Measurements from ENCODE around the gene ITPR2.

The ITPR2 gene

GRCh38 chr12:26724309-26724702 lies 108.7 kb downstream of the ITPR2 start:
- no peak overlapping the region for H3K4me3 ChIP-seq (ENCODE audit: low read depth, low read length)
- no peak for DNase-seq (ENCODE audit: low read depth)
- TF ChIP-seq, protein P1, sequence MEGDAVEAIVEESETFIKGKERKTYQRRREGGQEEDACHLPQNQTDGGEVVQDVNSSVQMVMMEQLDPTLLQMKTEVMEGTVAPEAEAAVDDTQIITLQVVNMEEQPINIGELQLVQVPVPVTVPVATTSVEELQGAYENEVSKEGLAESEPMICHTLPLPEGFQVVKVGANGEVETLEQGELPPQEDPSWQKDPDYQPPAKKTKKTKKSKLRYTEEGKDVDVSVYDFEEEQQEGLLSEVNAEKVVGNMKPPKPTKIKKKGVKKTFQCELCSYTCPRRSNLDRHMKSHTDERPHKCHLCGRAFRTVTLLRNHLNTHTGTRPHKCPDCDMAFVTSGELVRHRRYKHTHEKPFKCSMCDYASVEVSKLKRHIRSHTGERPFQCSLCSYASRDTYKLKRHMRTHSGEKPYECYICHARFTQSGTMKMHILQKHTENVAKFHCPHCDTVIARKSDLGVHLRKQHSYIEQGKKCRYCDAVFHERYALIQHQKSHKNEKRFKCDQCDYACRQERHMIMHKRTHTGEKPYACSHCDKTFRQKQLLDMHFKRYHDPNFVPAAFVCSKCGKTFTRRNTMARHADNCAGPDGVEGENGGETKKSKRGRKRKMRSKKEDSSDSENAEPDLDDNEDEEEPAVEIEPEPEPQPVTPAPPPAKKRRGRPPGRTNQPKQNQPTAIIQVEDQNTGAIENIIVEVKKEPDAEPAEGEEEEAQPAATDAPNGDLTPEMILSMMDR (IDR thresholded peaks at IDR 0.05; ENCODE audit: low read depth, low read length, missing control alignments): no peak

- no peak overlapping the region for H3K4me3 ChIP-seq (ENCODE audit: low read depth, low read length)
- no peak for DNase-seq (ENCODE audit: low read depth)
Observed at GRCh38 chr12:26723379-26724308, 109.3 kb downstream of the ITPR2 start.

GRCh38 chr12:26721800-26722199 lies 111.2 kb downstream of the ITPR2 start:
- no peak for DNase-seq (ENCODE audit: low read depth)
- no peak overlapping the region for H3K4me3 ChIP-seq (ENCODE audit: low read depth, low read length)
- TF ChIP-seq, protein P1 (IDR thresholded peaks at IDR 0.05; ENCODE audit: low read depth, low read length, missing control alignments): no peak

More at GRCh38 chr12:26723379-26724308, 109.3 kb downstream of the ITPR2 start:
- TF ChIP-seq, protein P1 (IDR thresholded peaks at IDR 0.05; ENCODE audit: low read depth, low read length, missing control alignments): no peak

GRCh38 chr12:26719852-26720251 lies 113.1 kb downstream of the ITPR2 start:
- no peak for DNase-seq (ENCODE audit: low read depth)

GRCh38 chr12:26717757-26718156 lies 115.2 kb downstream of the ITPR2 start:
- no peak for DNase-seq (ENCODE audit: low read depth)
- TF ChIP-seq, protein P1 (IDR thresholded peaks at IDR 0.05; ENCODE audit: low read depth, low read length, missing control alignments): no peak

More at GRCh38 chr12:26719852-26720251, 113.1 kb downstream of the ITPR2 start:
- no peak overlapping the region for H3K4me3 ChIP-seq (ENCODE audit: low read depth, low read length)
- TF ChIP-seq, protein P1 (IDR thresholded peaks at IDR 0.05; ENCODE audit: low read depth, low read length, missing control alignments): peak; percentile 13

GRCh38 chr12:26715232-26715631 lies 117.8 kb downstream of the ITPR2 start:
- no peak for DNase-seq (ENCODE audit: low read depth)
- TF ChIP-seq, protein P1 (IDR thresholded peaks at IDR 0.05; ENCODE audit: low read depth, low read length, missing control alignments): no peak
- H3K4me3 ChIP-seq (ENCODE audit: low read depth, low read length): no peak overlapping the region

More at GRCh38 chr12:26717757-26718156, 115.2 kb downstream of the ITPR2 start:
- H3K4me3 ChIP-seq (ENCODE audit: low read depth, low read length): no peak overlapping the region
